ENCODE data around the gene PLA2G4C.

Gene PLA2G4C

GRCh38 chr19:48113190-48113917 is 2.7 kb upstream of the PLA2G4C start:
- no peak for TF ChIP-seq POLR2A (IDR thresholded peaks at IDR 0.05; ENCODE audit: extremely low read depth, insufficient read length)
- TF ChIP-seq MAX (IDR thresholded peaks at IDR 0.05; ENCODE audit: low read depth, low read length): no peak
- no peak for TF ChIP-seq CTCF (IDR thresholded peaks at IDR 0.05; ENCODE audit: low read depth, low read length)
- TF ChIP-seq MYC (IDR thresholded peaks at IDR 0.05; ENCODE audit: low read depth, low read length): no peak
- H3K4me3 ChIP-seq (ENCODE audit: low read depth, low read length): no peak overlapping the region
- peak; percentile 44 for DNase-seq (ENCODE audit: low read depth)

GRCh38 chr19:48111280-48111679 is 663 bp upstream of the PLA2G4C start:
- no peak overlapping the region for H3K4me3 ChIP-seq (ENCODE audit: low read depth, low read length)
- no peak for DNase-seq (ENCODE audit: low read depth)
- no peak for TF ChIP-seq MYC (IDR thresholded peaks at IDR 0.05; ENCODE audit: low read depth, low read length)
- TF ChIP-seq CTCF (IDR thresholded peaks at IDR 0.05; ENCODE audit: low read depth, low read length): no peak
- no peak for TF ChIP-seq POLR2A (IDR thresholded peaks at IDR 0.05; ENCODE audit: extremely low read depth, insufficient read length)
- no peak for TF ChIP-seq MAX (IDR thresholded peaks at IDR 0.05; ENCODE audit: low read depth, low read length)

GRCh38 chr19:48108997-48109782 is 1.4 kb downstream of the PLA2G4C start:
- no peak for DNase-seq (ENCODE audit: low read depth)

GRCh38 chr19:48103922-48104321 is 6.7 kb downstream of the PLA2G4C start:
- DNase-seq (ENCODE audit: low read depth): no peak
- H3K4me3 ChIP-seq (ENCODE audit: low read depth, low read length): no peak overlapping the region
- TF ChIP-seq CTCF (IDR thresholded peaks at IDR 0.05; ENCODE audit: low read depth, low read length) (no peak), MYC (IDR thresholded peaks at IDR 0.05; ENCODE audit: low read depth, low read length) (no peak), POLR2A (IDR thresholded peaks at IDR 0.05; ENCODE audit: extremely low read depth, insufficient read length) (no peak), MAX (IDR thresholded peaks at IDR 0.05; ENCODE audit: low read depth, low read length) (no peak)

More at GRCh38 chr19:48108997-48109782, 1.4 kb downstream of the PLA2G4C start:
- TF ChIP-seq CTCF (IDR thresholded peaks at IDR 0.05; ENCODE audit: low read depth, low read length) (no peak), MYC (IDR thresholded peaks at IDR 0.05; ENCODE audit: low read depth, low read length) (no peak), MAX (IDR thresholded peaks at IDR 0.05; ENCODE audit: low read depth, low read length) (no peak), POLR2A (IDR thresholded peaks at IDR 0.05; ENCODE audit: extremely low read depth, insufficient read length) (no peak)
- no peak overlapping the region for H3K4me3 ChIP-seq (ENCODE audit: low read depth, low read length)

- peak; percentile 82 for DNase-seq (ENCODE audit: low read depth)
- TF ChIP-seq MYC (IDR thresholded peaks at IDR 0.05; ENCODE audit: low read depth, low read length): no peak
- TF ChIP-seq MAX (IDR thresholded peaks at IDR 0.05; ENCODE audit: low read depth, low read length): no peak
- TF ChIP-seq POLR2A (IDR thresholded peaks at IDR 0.05; ENCODE audit: extremely low read depth, insufficient read length): no peak
- TF ChIP-seq CTCF (IDR thresholded peaks at IDR 0.05; ENCODE audit: low read depth, low read length): peak; percentile 100
- no peak overlapping the region for H3K4me3 ChIP-seq (ENCODE audit: low read depth, low read length)
Measured at GRCh38 chr19:48102870-48103751, 7.5 kb downstream of the PLA2G4C start.

Data from NB4 (cell line).